ENCODE results near the gene PPP3CA. TPM values are rescaled to one million over a fixed set of nuclear protein-coding genes. Genes with fewer than 3 reads are reported as not detected.

PPP3CA gene
- polyA plus RNA-seq, 1 donor, result 23.5 TPM

- no peaks in the 10 kb centered on the region for H3K27me3 ChIP-seq (ENCODE audit: control insufficient read depth, insufficient read depth, low read length)
- no peak overlapping the region for H3K27ac ChIP-seq (ENCODE audit: low read length)
- WGBS (ENCODE audit: insufficient coverage, low lambda C conversion rate), result 100% methylated on average over 3 of the region's 4 CpGs
- no peaks in the 10 kb centered on the region for H3K9me3 ChIP-seq (ENCODE audit: control insufficient read depth, low read depth, low read length)
- peaks cover 4% of the 10 kb centered on the region for H3K4me1 ChIP-seq (ENCODE audit: control insufficient read depth, insufficient read depth, low read length)
- H3K36me3 ChIP-seq (ENCODE audit: control insufficient read depth, insufficient read depth, low read length), result no peaks in the 10 kb centered on the region
- no peak overlapping the region for H3K4me3 ChIP-seq (ENCODE audit: low read length)
- DNase-seq, result no peak
Measured at GRCh38 chr4:101332424-101332823, 14.9 kb downstream of the PPP3CA start.

GRCh38 chr4:101331017-101331416 is 16.3 kb downstream of the PPP3CA start:
- Histone ChIP-seq H3K27me3 (ENCODE audit: control insufficient read depth, insufficient read depth, low read length) (no peaks in the 10 kb centered on the region), H3K4me3 (ENCODE audit: low read length) (no peak overlapping the region), H3K36me3 (ENCODE audit: control insufficient read depth, insufficient read depth, low read length) (no peaks in the 10 kb centered on the region), H3K9me3 (ENCODE audit: control insufficient read depth, low read depth, low read length) (no peaks in the 10 kb centered on the region), H3K27ac (ENCODE audit: low read length) (no peak overlapping the region), H3K4me1 (ENCODE audit: control insufficient read depth, insufficient read depth, low read length) (peaks cover 4% of the 10 kb centered on the region)
- no CpG with 5 or more reads among the region's 1 CpG for WGBS (ENCODE audit: insufficient coverage, low lambda C conversion rate)
- no peak for DNase-seq

GRCh38 chr4:101329592-101329991 is 17.7 kb downstream of the PPP3CA start:
- Histone ChIP-seq H3K36me3 (ENCODE audit: control insufficient read depth, insufficient read depth, low read length) (no peaks in the 10 kb centered on the region), H3K4me3 (ENCODE audit: low read length) (no peak overlapping the region), H3K27me3 (ENCODE audit: control insufficient read depth, insufficient read depth, low read length) (no peaks in the 10 kb centered on the region), H3K4me1 (ENCODE audit: control insufficient read depth, insufficient read depth, low read length) (no peaks in the 10 kb centered on the region), H3K27ac (ENCODE audit: low read length) (no peak overlapping the region), H3K9me3 (ENCODE audit: control insufficient read depth, low read depth, low read length) (no peaks in the 10 kb centered on the region)
- WGBS (ENCODE audit: insufficient coverage, low lambda C conversion rate), result no CpG with 5 or more reads among the region's 1 CpG
- no peak for DNase-seq

GRCh38 chr4:101328063-101328602 is 19.2 kb downstream of the PPP3CA start:
- 83% methylated on average over 1 of the region's 4 CpGs for WGBS (ENCODE audit: insufficient coverage, low lambda C conversion rate)
- no peak for DNase-seq
- H3K4me1 ChIP-seq (ENCODE audit: control insufficient read depth, insufficient read depth, low read length), result no peaks in the 10 kb centered on the region

GRCh38 chr4:101326576-101326975 is 20.8 kb downstream of the PPP3CA start:
- Histone ChIP-seq H3K4me3 (ENCODE audit: low read length) (no peak overlapping the region), H3K9me3 (ENCODE audit: control insufficient read depth, low read depth, low read length) (no peaks in the 10 kb centered on the region), H3K27me3 (ENCODE audit: control insufficient read depth, insufficient read depth, low read length) (no peaks in the 10 kb centered on the region), H3K27ac (ENCODE audit: low read length) (no peak overlapping the region), H3K36me3 (ENCODE audit: control insufficient read depth, insufficient read depth, low read length) (no peaks in the 10 kb centered on the region), H3K4me1 (ENCODE audit: control insufficient read depth, insufficient read depth, low read length) (no peaks in the 10 kb centered on the region)
- DNase-seq, result no peak
- no CpG with 5 or more reads among the region's 1 CpG for WGBS (ENCODE audit: insufficient coverage, low lambda C conversion rate)

More at GRCh38 chr4:101328063-101328602, 19.2 kb downstream of the PPP3CA start:
- Histone ChIP-seq H3K27ac (ENCODE audit: low read length) (no peak overlapping the region), H3K9me3 (ENCODE audit: control insufficient read depth, low read depth, low read length) (no peaks in the 10 kb centered on the region), H3K4me3 (ENCODE audit: low read length) (no peak overlapping the region), H3K27me3 (ENCODE audit: control insufficient read depth, insufficient read depth, low read length) (no peaks in the 10 kb centered on the region), H3K36me3 (ENCODE audit: control insufficient read depth, insufficient read depth, low read length) (no peaks in the 10 kb centered on the region)

GRCh38 chr4:101322743-101323142 is 24.6 kb downstream of the PPP3CA start:
- Histone ChIP-seq H3K9me3 (ENCODE audit: control insufficient read depth, low read depth, low read length) (no peaks in the 10 kb centered on the region), H3K27me3 (ENCODE audit: control insufficient read depth, insufficient read depth, low read length) (no peaks in the 10 kb centered on the region), H3K4me1 (ENCODE audit: control insufficient read depth, insufficient read depth, low read length) (no peaks in the 10 kb centered on the region), H3K27ac (ENCODE audit: low read length) (no peak overlapping the region), H3K4me3 (ENCODE audit: low read length) (no peak overlapping the region), H3K36me3 (ENCODE audit: control insufficient read depth, insufficient read depth, low read length) (no peaks in the 10 kb centered on the region)
- no peak for DNase-seq
- WGBS (ENCODE audit: insufficient coverage, low lambda C conversion rate), result 100% methylated on average over 1 of the region's 1 CpG

- H3K27ac ChIP-seq (ENCODE audit: low read length), result no peak overlapping the region
Measured at GRCh38 chr4:101321481-101322042, 25.8 kb downstream of the PPP3CA start.

GRCh38 chr4:101315786-101316185 is 31.5 kb downstream of the PPP3CA start:
- no peaks in the 10 kb centered on the region for H3K27me3 ChIP-seq (ENCODE audit: control insufficient read depth, insufficient read depth, low read length)
- no peaks in the 10 kb centered on the region for H3K36me3 ChIP-seq (ENCODE audit: control insufficient read depth, insufficient read depth, low read length)
- WGBS (ENCODE audit: insufficient coverage, low lambda C conversion rate), result no CpG with 5 or more reads among the region's 3 CpGs
- H3K9me3 ChIP-seq (ENCODE audit: control insufficient read depth, low read depth, low read length), result no peaks in the 10 kb centered on the region
- no peak for DNase-seq
- H3K4me1 ChIP-seq (ENCODE audit: control insufficient read depth, insufficient read depth, low read length), result no peaks in the 10 kb centered on the region
- H3K27ac ChIP-seq (ENCODE audit: low read length), result no peak overlapping the region
- no peak overlapping the region for H3K4me3 ChIP-seq (ENCODE audit: low read length)

More at GRCh38 chr4:101321481-101322042, 25.8 kb downstream of the PPP3CA start:
- Histone ChIP-seq H3K4me1 (ENCODE audit: control insufficient read depth, insufficient read depth, low read length) (no peaks in the 10 kb centered on the region), H3K27me3 (ENCODE audit: control insufficient read depth, insufficient read depth, low read length) (no peaks in the 10 kb centered on the region), H3K9me3 (ENCODE audit: control insufficient read depth, low read depth, low read length) (no peaks in the 10 kb centered on the region), H3K4me3 (ENCODE audit: low read length) (no peak overlapping the region), H3K36me3 (ENCODE audit: control insufficient read depth, insufficient read depth, low read length) (no peaks in the 10 kb centered on the region)
- WGBS (ENCODE audit: insufficient coverage, low lambda C conversion rate), result 94% methylated on average over 2 of the region's 4 CpGs
- no peak for DNase-seq

GRCh38 chr4:101315041-101315440 is 32.3 kb downstream of the PPP3CA start:
- WGBS (ENCODE audit: insufficient coverage, low lambda C conversion rate), result no CpG with 5 or more reads among the region's 2 CpGs
- H3K27me3 ChIP-seq (ENCODE audit: control insufficient read depth, insufficient read depth, low read length), result no peaks in the 10 kb centered on the region
- DNase-seq, result no peak

GRCh38 chr4:101309925-101310324 is 37.4 kb downstream of the PPP3CA start:
- H3K27ac ChIP-seq (ENCODE audit: low read length), result no peak overlapping the region
- no peaks in the 10 kb centered on the region for H3K4me1 ChIP-seq (ENCODE audit: control insufficient read depth, insufficient read depth, low read length)
- H3K27me3 ChIP-seq (ENCODE audit: control insufficient read depth, insufficient read depth, low read length), result no peaks in the 10 kb centered on the region
- H3K9me3 ChIP-seq (ENCODE audit: control insufficient read depth, low read depth, low read length), result no peaks in the 10 kb centered on the region
- no peaks in the 10 kb centered on the region for H3K36me3 ChIP-seq (ENCODE audit: control insufficient read depth, insufficient read depth, low read length)
- DNase-seq, result no peak
- no peak overlapping the region for H3K4me3 ChIP-seq (ENCODE audit: low read length)
- WGBS (ENCODE audit: insufficient coverage, low lambda C conversion rate), result 92% methylated on average over 2 of the region's 4 CpGs

More at GRCh38 chr4:101315041-101315440, 32.3 kb downstream of the PPP3CA start:
- Histone ChIP-seq H3K4me3 (ENCODE audit: low read length) (no peak overlapping the region), H3K27ac (ENCODE audit: low read length) (no peak overlapping the region), H3K4me1 (ENCODE audit: control insufficient read depth, insufficient read depth, low read length) (no peaks in the 10 kb centered on the region), H3K36me3 (ENCODE audit: control insufficient read depth, insufficient read depth, low read length) (no peaks in the 10 kb centered on the region), H3K9me3 (ENCODE audit: control insufficient read depth, low read depth, low read length) (no peaks in the 10 kb centered on the region)

GRCh38 chr4:101307899-101308298 is 39.4 kb downstream of the PPP3CA start:
- DNase-seq, result no peak
- Histone ChIP-seq H3K27me3 (ENCODE audit: control insufficient read depth, insufficient read depth, low read length) (no peaks in the 10 kb centered on the region), H3K4me3 (ENCODE audit: low read length) (no peak overlapping the region), H3K27ac (ENCODE audit: low read length) (no peak overlapping the region), H3K36me3 (ENCODE audit: control insufficient read depth, insufficient read depth, low read length) (no peaks in the 10 kb centered on the region), H3K9me3 (ENCODE audit: control insufficient read depth, low read depth, low read length) (no peaks in the 10 kb centered on the region), H3K4me1 (ENCODE audit: control insufficient read depth, insufficient read depth, low read length) (no peaks in the 10 kb centered on the region)
- 82% methylated on average over 2 of the region's 2 CpGs for WGBS (ENCODE audit: insufficient coverage, low lambda C conversion rate)
